ENCODE results near the gene TBK1.
"Not testable (repeated sequence)": the region's sequence is repeated elsewhere in the genome, so short reads cannot be mapped to it uniquely, and the experiment has no call there.

Gene TBK1

GRCh38 chr12:64497903-64498302 is 46.0 kb downstream of the TBK1 start:
- no peak for DNase-seq

GRCh38 chr12:64500394-64500793 is 48.5 kb downstream of the TBK1 start:
- DNase-seq, result no peak

- DNase-seq, result no peak
Measured at GRCh38 chr12:64501486-64501885, 49.6 kb downstream of the TBK1 start.

GRCh38 chr12:64506955-64507354 is 55.0 kb downstream of the TBK1 start:
- no peak for DNase-seq

- DNase-seq, result no peak
Measured at GRCh38 chr12:64510667-64511066, 58.7 kb downstream of the TBK1 start.

GRCh38 chr12:64518396-64518795 is 66.5 kb downstream of the TBK1 start:
- no peak for DNase-seq

GRCh38 chr12:64521833-64522232 is 69.9 kb downstream of the TBK1 start:
- no peak for DNase-seq

- no peak for DNase-seq
Measured at GRCh38 chr12:64522316-64522715, 70.4 kb downstream of the TBK1 start.

- DNase-seq, result no peak
Measured at GRCh38 chr12:64522807-64523206, 70.9 kb downstream of the TBK1 start.

- not testable (repeated sequence) for DNase-seq
Measured at GRCh38 chr12:64523565-64524444, 71.9 kb downstream of the TBK1 start.

- no peak for DNase-seq
Measured at GRCh38 chr12:64525461-64526160, 73.7 kb downstream of the TBK1 start.

- DNase-seq, result no peak
Measured at GRCh38 chr12:64526859-64527258, 74.9 kb downstream of the TBK1 start.

GRCh38 chr12:64528616-64529015 is 76.7 kb downstream of the TBK1 start:
- no peak for DNase-seq

GRCh38 chr12:64530566-64530965 is 78.6 kb downstream of the TBK1 start:
- DNase-seq, result no peak

GRCh38 chr12:64531665-64532334 is 79.9 kb downstream of the TBK1 start:
- DNase-seq, result no peak

- no peak for DNase-seq
Measured at GRCh38 chr12:64532734-64533351, 80.9 kb downstream of the TBK1 start.

GRCh38 chr12:64534672-64535199 is 82.8 kb downstream of the TBK1 start:
- DNase-seq, result no peak

- DNase-seq, result no peak
Measured at GRCh38 chr12:64538121-64538520, 86.2 kb downstream of the TBK1 start.

GRCh38 chr12:64542409-64543047 is 90.6 kb downstream of the TBK1 start:
- DNase-seq, result not testable (repeated sequence)

- no peak for DNase-seq
Measured at GRCh38 chr12:64544371-64545080, 92.6 kb downstream of the TBK1 start.

- no peak for DNase-seq
Measured at GRCh38 chr12:64545081-64545382, 93.1 kb downstream of the TBK1 start.

- no peak for DNase-seq
Measured at GRCh38 chr12:64549108-64549507, 97.2 kb downstream of the TBK1 start.
